HG02943 (cell line): ENCODE measurements around the gene GYS2.

Experiments used
- ATAC-seq: cut with Tn5 transposase; IDR thresholded peaks from one replicate; pipeline ENCODE4 v1.9.1; 2021; ENCODE audit warnings: mild to moderate bottlenecking, low read depth, moderate library complexity; ENCODE audit not compliant: unreplicated experiment

The GYS2 gene

DNA sequence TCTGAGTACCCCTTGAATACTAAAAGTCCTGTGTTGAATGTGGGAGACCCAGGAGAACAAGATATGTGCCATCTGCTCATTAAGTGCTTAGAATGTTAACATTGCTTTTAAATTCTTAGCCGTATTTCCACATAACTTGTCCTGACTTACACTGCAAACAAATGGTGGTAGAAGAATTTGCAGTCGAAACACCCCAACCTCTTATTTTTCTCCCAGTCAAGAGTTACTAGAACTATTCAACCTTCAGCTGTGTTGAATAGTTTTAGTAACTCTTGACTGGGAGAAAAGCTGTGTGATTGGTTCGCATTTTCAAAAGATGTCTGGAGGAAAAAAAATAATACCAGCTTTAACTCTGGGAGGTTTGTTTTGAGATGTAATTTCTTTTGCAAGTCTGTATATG lies 86.2 kb downstream of the GYS2 start:
- ATAC-seq: no peak

DNA sequence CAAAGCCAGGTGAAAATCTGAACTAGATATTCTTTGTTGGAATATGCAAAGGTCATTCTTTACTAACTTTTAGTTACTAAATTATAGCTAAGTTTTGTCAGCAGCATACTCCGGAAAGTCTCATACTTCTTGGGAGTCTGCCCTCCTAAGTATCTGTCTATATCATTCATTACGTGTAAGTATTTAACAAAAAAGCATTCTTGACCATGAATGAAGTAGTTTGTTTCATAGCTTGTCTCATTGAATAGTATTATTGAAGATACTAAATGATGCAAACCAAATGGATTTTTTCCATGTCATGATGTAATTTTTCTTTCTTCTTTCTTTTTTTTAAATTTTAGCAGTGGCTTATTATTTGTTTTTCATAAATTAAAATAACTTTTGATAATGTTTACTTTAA lies 88.4 kb downstream of the GYS2 start:
- ATAC-seq: no peak

DNA sequence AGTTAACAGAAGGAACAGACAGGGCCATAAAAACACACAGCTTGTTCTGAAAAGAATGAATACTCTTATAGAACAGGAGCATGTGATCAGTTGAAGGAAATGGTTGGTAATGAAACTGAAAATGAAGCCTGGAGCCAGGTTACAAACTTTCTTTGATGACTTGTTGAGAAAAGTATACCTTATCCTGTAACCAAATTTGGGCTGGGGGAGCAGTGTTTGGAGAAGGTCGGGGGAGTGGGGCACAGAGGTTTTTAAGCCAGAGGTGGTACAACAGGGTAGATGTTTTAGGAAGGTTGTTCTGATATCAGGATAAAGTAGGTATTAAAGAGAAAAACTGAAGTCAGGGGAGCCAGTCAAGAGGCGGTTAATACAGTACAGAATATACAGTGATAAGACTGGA lies 94.9 kb downstream of the GYS2 start:
- peak; percentile 84 for ATAC-seq

DNA sequence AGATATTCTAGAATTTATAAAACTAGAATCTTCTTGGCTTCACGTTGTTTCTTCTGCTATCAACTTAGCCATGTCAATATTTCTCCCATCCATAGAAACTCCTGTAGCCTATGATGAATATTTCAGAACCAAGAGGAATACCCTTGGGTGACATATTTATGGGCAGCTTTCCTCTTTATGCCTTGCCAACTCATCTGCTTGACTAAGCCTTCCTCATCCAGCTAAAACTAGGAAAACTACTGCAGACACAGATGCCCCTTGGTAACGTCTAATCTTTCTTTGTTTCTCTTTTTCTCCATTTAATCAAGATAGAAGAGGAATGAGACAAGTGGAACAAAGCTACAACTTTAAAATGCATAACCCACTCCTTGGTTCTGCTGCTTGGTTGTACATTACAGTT lies 96.8 kb downstream of the GYS2 start:
- no peak for ATAC-seq

DNA sequence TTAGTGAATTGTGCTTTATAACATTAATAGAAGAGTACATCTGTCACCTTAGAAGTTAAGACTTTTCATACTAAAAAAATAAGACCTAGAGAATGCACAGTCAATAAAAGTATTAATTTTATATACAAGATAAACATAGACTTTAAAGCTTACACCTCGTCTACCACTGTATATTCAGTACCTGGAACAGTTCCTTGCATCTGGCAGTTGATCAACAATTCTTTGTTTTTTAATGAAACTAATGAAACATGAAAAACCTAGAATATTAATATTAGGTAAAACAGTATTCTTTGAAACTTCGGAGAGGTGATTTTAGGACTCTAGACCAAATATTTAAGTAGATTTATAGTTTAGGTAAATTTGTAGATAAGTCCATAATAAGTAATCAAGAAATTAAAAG lies 98.8 kb downstream of the GYS2 start:
- no peak for ATAC-seq

DNA sequence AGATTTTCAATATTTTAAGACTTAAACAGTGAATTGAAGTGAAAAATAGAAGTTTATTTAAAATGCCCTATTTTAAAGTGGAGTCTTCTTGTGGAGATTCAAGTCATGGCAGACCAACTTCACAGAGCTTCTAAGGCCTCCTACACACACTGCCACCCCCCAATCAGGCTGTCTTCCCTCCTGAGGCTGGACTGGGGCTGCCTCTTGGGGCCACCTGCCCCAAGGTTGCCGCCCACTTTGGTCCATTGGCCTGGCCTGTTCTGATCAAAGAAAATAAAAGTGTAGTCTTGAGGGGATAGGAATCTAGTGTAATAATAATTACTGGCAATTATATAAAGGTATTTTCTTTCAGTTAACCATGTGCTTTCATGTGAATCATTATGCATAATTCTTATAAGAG lies 101.8 kb downstream of the GYS2 start:
- no peak for ATAC-seq

DNA sequence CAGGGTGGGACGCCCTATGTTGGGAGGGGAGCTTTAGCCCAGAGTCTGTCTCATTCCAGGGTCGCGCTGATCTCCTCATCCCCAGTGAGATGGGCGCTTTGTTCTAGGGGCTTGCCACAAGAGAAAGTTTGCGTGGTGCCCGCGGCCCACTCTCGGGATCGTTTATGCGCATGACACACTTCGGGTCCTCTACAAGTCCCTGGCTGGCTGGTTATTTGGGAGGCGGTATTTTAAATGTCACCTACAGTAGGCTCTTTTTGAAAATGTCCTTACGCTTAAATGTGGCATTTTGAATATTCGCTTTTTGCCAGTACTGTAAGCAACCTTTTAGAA lies 102.5 kb downstream of the GYS2 start:
- peak; percentile 4 for ATAC-seq

DNA sequence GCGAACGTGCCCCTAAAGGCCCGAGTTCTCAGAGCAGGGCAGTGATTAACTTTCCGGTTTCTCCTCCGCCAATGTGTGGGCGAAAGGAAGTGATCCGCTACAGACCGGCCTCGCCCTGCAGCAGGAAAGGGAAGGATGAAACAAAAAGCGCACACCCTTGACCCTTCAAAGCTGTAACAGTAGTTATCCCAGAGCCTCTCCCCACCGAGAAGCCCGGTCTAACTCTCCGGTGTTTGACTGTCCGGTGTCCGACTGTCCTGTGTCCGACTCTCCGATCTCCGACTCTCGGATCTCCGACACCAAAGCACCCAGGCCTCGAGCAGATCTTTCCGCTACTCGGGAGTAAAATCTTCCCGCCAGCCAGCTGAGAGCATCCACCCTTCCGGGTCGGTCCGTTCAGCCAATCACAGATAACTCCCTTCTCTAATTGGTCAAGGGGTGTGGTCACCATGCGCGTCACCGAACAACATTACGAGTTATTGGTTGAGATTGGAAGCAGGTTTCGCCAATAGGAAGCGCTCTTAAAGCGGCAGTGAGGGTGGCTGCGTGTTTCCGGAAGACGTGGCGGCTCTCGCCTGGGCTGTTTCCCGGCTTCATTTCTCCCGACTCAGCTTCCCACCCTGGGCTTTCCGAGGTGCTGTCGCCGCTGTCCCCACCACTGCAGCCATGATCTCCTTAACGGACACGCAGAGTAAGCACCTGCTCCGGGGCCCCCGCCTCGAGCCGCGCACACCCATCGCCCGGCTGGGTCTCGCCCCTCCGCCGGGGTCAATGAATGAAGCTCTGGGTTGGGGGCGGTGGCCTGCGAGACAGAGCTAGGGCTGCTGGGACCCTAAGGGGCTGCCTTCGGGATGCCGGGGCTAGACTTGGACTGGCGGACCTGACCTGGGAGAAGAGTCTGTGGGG lies 103.1 kb downstream of the GYS2 start, which contains the start of the genes GOLT1B and RECQL:
Gene GOLT1B, plus strand, starts transcription at position 532 of the 906 bp plus-strand sequence. Its CDS starts 135 bp downstream, at position 667.
Gene RECQL, minus strand, starts transcription at position 378 of the 906 bp plus-strand sequence. CDS start 2,065 bp downstream, outside the sequence.
- ATAC-seq: peak; percentile 99

DNA sequence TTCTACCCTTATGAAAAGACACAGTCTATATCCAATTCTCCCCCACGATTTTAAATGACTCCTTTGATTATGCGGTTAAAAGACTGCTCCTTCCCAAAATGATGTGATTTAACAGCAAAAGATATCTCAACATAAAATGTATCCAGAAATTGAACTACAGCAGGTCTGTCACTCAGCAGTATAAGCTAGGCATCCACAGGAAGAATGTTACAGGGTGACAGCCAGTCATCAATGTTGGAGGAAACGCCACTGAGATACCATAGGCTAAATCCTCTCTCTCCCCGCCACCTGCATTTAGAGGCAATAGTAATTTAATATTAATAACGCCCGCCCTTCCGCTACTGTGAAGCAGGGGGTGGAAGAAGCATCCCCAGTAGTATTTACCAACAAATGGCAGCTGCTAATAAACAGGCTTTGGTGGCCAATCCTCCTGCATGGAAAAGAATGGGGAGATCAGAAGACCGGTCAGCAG lies 103.8 kb downstream of the GYS2 start:
- ATAC-seq: peak; percentile 7

DNA sequence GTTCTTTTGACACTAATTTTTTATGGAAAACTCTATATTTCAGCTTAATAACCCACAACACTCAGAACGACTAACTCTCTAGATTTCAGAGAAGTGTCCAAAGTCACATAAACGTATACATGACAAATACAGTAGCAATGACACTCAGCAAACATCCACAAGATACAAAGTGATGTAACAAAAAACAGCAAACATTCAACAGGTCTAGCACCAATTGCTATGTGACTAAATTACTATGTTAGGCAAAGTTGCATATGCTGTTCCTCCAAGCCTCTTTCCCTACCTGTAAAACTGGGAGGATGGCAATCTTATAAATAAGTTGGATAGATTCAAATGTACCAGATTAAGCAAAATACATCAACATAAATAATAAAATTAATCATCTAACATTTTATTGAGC lies 104.9 kb downstream of the GYS2 start:
- no peak for ATAC-seq
